Astrocyte (in vitro differentiated cells and primary cell): ENCODE data around the gene CNGB1.

Experiments
- EZH2 ChIP-seq: IDR thresholded peaks from 2 replicates; pipeline ENCODE4 v1.6.1; 2012; ENCODE audit warnings: mild to moderate bottlenecking, low read length, inconsistent platforms; ENCODE audit not compliant: insufficient read depth
- TF ChIP-seq, protein P1 (sequence below): IDR thresholded peaks from 2 replicates; pipeline ENCODE4 v1.5.1; 2011; ENCODE audit warnings: low read depth, mild to moderate bottlenecking, inconsistent platforms, low read length, moderate library complexity; ENCODE audit not compliant: insufficient read depth

- TF ChIP-seq, protein P1, sequence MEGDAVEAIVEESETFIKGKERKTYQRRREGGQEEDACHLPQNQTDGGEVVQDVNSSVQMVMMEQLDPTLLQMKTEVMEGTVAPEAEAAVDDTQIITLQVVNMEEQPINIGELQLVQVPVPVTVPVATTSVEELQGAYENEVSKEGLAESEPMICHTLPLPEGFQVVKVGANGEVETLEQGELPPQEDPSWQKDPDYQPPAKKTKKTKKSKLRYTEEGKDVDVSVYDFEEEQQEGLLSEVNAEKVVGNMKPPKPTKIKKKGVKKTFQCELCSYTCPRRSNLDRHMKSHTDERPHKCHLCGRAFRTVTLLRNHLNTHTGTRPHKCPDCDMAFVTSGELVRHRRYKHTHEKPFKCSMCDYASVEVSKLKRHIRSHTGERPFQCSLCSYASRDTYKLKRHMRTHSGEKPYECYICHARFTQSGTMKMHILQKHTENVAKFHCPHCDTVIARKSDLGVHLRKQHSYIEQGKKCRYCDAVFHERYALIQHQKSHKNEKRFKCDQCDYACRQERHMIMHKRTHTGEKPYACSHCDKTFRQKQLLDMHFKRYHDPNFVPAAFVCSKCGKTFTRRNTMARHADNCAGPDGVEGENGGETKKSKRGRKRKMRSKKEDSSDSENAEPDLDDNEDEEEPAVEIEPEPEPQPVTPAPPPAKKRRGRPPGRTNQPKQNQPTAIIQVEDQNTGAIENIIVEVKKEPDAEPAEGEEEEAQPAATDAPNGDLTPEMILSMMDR: no peak
- TF ChIP-seq EZH2: no peak
Observed at GRCh38 chr16:57884655-57885133, 86.2 kb downstream of the CNGB1 start.
